Measurements from ENCODE around the gene HIGD1C.
"Not testable (repeated sequence)": the region's sequence is repeated elsewhere in the genome, so short reads cannot be mapped to it uniquely, and the experiment has no call there.

The HIGD1C gene

GRCh38 chr12:50934371-50934851 lies 17.9 kb upstream of the HIGD1C start:
- DNase-seq (ENCODE audit: low read depth), result no peak

- no peak for DNase-seq (ENCODE audit: low read depth)
Measured at GRCh38 chr12:50934981-50935807, 17.1 kb upstream of the HIGD1C start.

GRCh38 chr12:50936821-50937530 lies 15.4 kb upstream of the HIGD1C start:
- DNase-seq (ENCODE audit: low read depth), result no peak

GRCh38 chr12:50937653-50938052 lies 14.7 kb upstream of the HIGD1C start:
- no peak for DNase-seq (ENCODE audit: low read depth)

GRCh38 chr12:50947933-50948626 lies 4.3 kb upstream of the HIGD1C start:
- DNase-seq (ENCODE audit: low read depth), result no peak

GRCh38 chr12:50948798-50949197 lies 3.5 kb upstream of the HIGD1C start:
- no peak for DNase-seq (ENCODE audit: low read depth)

GRCh38 chr12:50949801-50950302 lies 2.5 kb upstream of the HIGD1C start:
- DNase-seq (ENCODE audit: low read depth), result no peak

- no peak for DNase-seq (ENCODE audit: low read depth)
Measured at GRCh38 chr12:50951112-50951511, 1.2 kb upstream of the HIGD1C start.

GRCh38 chr12:50953047-50953446 lies 703 bp downstream of the HIGD1C start:
- no peak for DNase-seq (ENCODE audit: low read depth)

- not testable (repeated sequence) for DNase-seq (ENCODE audit: low read depth)
Measured at GRCh38 chr12:50954789-50955188, 2.4 kb downstream of the HIGD1C start.

- DNase-seq (ENCODE audit: low read depth), result no peak
Measured at GRCh38 chr12:50955288-50955687, 2.9 kb downstream of the HIGD1C start.

GRCh38 chr12:50955697-50956096 lies 3.4 kb downstream of the HIGD1C start:
- DNase-seq (ENCODE audit: low read depth), result no peak

- no peak for DNase-seq (ENCODE audit: low read depth)
Measured at GRCh38 chr12:50960130-50960529, 7.8 kb downstream of the HIGD1C start.

- no peak for DNase-seq (ENCODE audit: low read depth)
Measured at GRCh38 chr12:50961708-50962107, 9.4 kb downstream of the HIGD1C start.

GRCh38 chr12:50964432-50964831 lies 12.1 kb downstream of the HIGD1C start:
- no peak for DNase-seq (ENCODE audit: low read depth)

- no peak for DNase-seq (ENCODE audit: low read depth)
Measured at GRCh38 chr12:50971946-50972345, 19.6 kb downstream of the HIGD1C start.

- no peak for DNase-seq (ENCODE audit: low read depth)
Measured at GRCh38 chr12:50979369-50980052, 27.2 kb downstream of the HIGD1C start.

GRCh38 chr12:50980545-50980944 lies 28.2 kb downstream of the HIGD1C start:
- DNase-seq (ENCODE audit: low read depth), result no peak

- DNase-seq (ENCODE audit: low read depth), result no peak
Measured at GRCh38 chr12:50981319-50982239, 29.2 kb downstream of the HIGD1C start.

- no peak for DNase-seq (ENCODE audit: low read depth)
Measured at GRCh38 chr12:50984586-50985298, 32.4 kb downstream of the HIGD1C start.
